SK-N-MC (cell line): ENCODE measurements around the gene IQSEC3.

ENCODE experiments used
- DNase-seq: peaks from one replicate; pipeline ENCODE4 v3.0.0-alpha.2; 2011; ENCODE audit warnings: low read depth, low spot score
- H3K27ac ChIP-seq: fragments of 200-600 bp; sonication (generic); 2 replicates; pipeline ENCODE4 v1.5.1; 2016; ENCODE audit warnings: mixed run types
- H3K36me3 ChIP-seq: fragments of 200-600 bp; sonication (generic); 2 replicates; pipeline ENCODE4 v1.6.1; 2017; ENCODE audit warnings: antibody characterized with exemption, low read length, mixed read lengths; ENCODE audit not compliant: insufficient read depth
- H3K4me3 ChIP-seq: fragments of 200-600 bp; sonication (generic); 2 replicates; pipeline ENCODE4 v1.5.1; 2016
- H3K9ac ChIP-seq: fragments of 200-600 bp; sonication (generic); 2 replicates; pipeline ENCODE4 v1.8.0; 2017; ENCODE audit warnings: mixed run types, mixed read lengths; ENCODE audit not compliant: insufficient read length
- H3K9me3 ChIP-seq: fragments of 200-600 bp; sonication (generic); 2 replicates; pipeline ENCODE4 v1.6.1; 2017; ENCODE audit warnings: low read depth, mild to moderate bottlenecking, antibody characterized with exemption, low read length, moderate library complexity, mixed read lengths
- EZH2 ChIP-seq: fragments of 200-600 bp; sonication (generic); IDR thresholded peaks from one replicate; pipeline ENCODE4 v1.6.1; 2017; ENCODE audit warnings: antibody characterized with exemption
- FOXP2 ChIP-seq: optimal IDR thresholded peaks from 2 replicates; pipeline ENCODE3; 2011; ENCODE audit warnings: mild to moderate bottlenecking, moderate library complexity; ENCODE audit not compliant: insufficient read depth; ENCODE audit errors: extremely low read length, control extremely low read depth
- POLR2AphosphoS5 ChIP-seq: IDR thresholded peaks from 2 replicates; pipeline ENCODE4 v1.6.1; 2012; ENCODE audit warnings: mild to moderate bottlenecking, low read depth, low read length, borderline replicate concordance

IQSEC3 gene

DNA sequence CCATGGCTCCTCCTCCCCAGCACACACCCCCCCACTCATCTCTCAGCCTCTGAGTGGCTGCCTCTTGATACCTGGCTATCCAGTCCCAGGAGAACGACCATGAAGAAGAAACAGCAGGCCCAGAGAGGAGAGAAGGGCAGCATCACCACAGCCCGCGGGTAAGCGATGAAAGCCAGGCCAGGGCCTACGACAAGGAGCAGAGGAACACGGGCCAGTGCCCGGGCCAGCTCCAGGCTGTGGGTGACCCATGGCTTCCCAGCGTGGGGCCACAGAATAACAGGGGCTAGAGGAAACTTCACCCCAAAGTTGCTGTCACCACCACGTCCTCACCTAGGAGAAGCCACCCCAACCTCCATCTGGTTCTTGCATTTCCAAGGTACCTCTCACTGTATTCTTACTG lies 157.8 kb downstream of the IQSEC3 start:
- no peak for DNase-seq
- TF ChIP-seq POLR2AphosphoS5 = no peak
- TF ChIP-seq EZH2 = no peak
- no peak for TF ChIP-seq FOXP2
- H3K36me3 ChIP-seq = no peaks in the 10 kb centered on the region
- H3K9me3 ChIP-seq = no peaks in the 10 kb centered on the region
- no peak overlapping the region for H3K4me3 ChIP-seq
- no peak overlapping the region for H3K27ac ChIP-seq
- H3K9ac ChIP-seq = no peak overlapping the region

DNA sequence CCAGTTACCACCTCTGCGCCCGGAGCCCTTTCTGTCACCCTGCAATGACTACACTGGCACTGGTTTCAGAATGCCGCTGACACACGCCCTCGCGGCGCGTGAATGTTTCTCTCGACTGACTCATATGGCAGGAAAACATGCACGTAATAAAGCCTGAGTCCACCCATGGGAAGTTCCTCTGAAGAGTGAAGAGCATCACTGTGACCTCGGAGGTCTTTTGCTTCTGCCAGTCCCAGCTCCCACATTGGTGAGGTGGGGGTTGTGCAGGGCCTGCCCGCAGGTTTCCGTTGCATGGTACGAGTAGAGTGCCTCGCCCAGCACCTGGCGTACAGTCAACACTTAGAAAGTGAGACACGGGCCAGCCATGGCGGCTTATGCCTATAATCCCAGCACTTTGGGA lies 158.4 kb downstream of the IQSEC3 start:
- no peak for DNase-seq
- TF ChIP-seq POLR2AphosphoS5 = no peak
- no peak for TF ChIP-seq FOXP2
- TF ChIP-seq EZH2 = no peak
- Histone ChIP-seq H3K9me3 (no peaks in the 10 kb centered on the region), H3K27ac (no peak overlapping the region), H3K4me3 (no peak overlapping the region), H3K36me3 (no peaks in the 10 kb centered on the region), H3K9ac (no peak overlapping the region)

DNA sequence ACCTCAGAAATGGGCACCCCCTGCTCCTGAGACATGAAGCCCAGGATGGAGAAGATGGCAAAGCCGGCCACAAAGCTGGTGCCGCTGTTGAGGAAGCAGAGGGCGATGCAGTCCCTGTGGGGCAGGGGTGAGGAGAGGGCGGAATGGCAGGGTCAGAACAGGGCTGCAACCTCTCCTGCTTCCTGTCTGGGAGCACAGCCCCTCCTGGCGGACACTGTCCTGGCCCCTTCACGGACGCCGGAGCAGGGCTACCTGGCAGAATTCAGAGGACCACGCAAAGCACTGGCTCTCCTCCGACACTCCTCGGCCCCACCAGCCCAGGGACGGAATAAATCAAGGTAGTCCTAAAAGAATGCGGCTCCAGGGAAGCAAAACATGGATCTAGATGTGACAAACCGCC lies 159.8 kb downstream of the IQSEC3 start:
- H3K9ac ChIP-seq = no peak overlapping the region
- H3K9me3 ChIP-seq = no peaks in the 10 kb centered on the region
- no peak overlapping the region for H3K4me3 ChIP-seq
- H3K27ac ChIP-seq = no peak overlapping the region
- H3K36me3 ChIP-seq = no peaks in the 10 kb centered on the region
- TF ChIP-seq FOXP2 (no peak), POLR2AphosphoS5 (no peak), EZH2 (no peak)
- DNase-seq = no peak

DNA sequence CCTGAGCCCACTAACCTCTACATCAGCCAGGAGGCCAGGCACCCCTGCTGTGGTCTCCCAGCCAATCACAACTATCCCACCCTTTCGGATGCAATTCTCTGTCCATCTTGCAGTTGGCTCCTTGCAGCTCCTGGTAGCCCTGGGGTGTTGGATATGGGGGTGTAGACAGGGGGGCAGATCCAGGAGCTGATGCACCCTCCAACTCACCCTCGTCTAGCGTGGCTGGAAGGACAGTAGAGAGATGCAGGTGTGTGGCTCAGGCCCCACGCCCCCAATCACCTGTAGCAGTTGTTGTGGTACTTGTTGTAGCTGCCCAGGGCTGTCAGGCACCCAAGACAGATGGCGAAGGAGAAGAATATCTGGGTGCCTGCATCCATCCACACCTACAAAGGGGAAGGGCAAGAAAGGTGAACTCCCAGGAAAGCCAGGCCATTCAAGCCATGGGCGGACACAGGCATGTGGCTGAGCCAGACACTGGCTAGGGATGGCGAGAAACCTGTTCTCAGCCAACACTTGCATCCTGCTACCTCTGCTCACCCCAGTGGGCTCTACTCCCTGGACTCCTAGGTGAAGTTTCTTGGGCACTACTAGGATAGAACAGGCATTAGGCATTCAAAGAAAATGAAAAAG lies 160.8 kb downstream of the IQSEC3 start:
- H3K4me3 ChIP-seq = no peak overlapping the region
- H3K27ac ChIP-seq = no peak overlapping the region
- no peaks in the 10 kb centered on the region for H3K9me3 ChIP-seq
- H3K36me3 ChIP-seq = no peaks in the 10 kb centered on the region
- TF ChIP-seq FOXP2 (no peak), EZH2 (no peak), POLR2AphosphoS5 (no peak)
- no peak for DNase-seq
- no peak overlapping the region for H3K9ac ChIP-seq
